Left lobe of liver (tissue), 2 donors: Measurements from ENCODE around the gene LGR5. TPM values are rescaled to one million over a fixed set of nuclear protein-coding genes. Genes with fewer than 3 reads are reported as not detected.

Source experiments
- ATAC-seq: fragments of 200-7000 bp; cut with Tn5 transposase; one replicate; pipeline ENCODE4 v1.9.1; 2020; ENCODE audit warnings: mild to moderate bottlenecking, moderate library complexity
- DNase-seq: peaks from one replicate; pipeline ENCODE4 v3.0.0-alpha.2; 2020; ENCODE audit warnings: low spot score
- total RNA-seq: library from RNA; stranded (reverse); gene quantifications from one replicate; pipeline ENCODE4 v1.2.1, GENCODE V29; 2021
- donor health status: DM: no; HTN: no; CAD: no; lungs with moderate emphysema.
- donor health status: DM: no; HTN: yes; CAD: no.

Gene LGR5
- 0.13 TPM for total RNA-seq

- DNase-seq = no peak
- peak; percentile 66 for ATAC-seq
Observed at GRCh38 chr12:71439613-71440344, at the start of gene LGR5. Gene LGR5, plus strand, starts transcription at chr12:71439798. Its CDS starts 283 bp downstream, at chr12:71440081.

GRCh38 chr12:71392521-71393145 is 47.0 kb upstream of the LGR5 start:
- no peak for DNase-seq
- peak; percentile 99 for ATAC-seq

GRCh38 chr12:71393625-71394024 is 46.0 kb upstream of the LGR5 start:
- no peak for ATAC-seq
- DNase-seq = no peak

GRCh38 chr12:71397433-71397954 is 42.1 kb upstream of the LGR5 start:
- ATAC-seq (no peak), DNase-seq (no peak)

- ATAC-seq (no peak), DNase-seq (no peak)
Observed at GRCh38 chr12:71399197-71399596, 40.4 kb upstream of the LGR5 start.

- DNase-seq = no peak
- no peak for ATAC-seq
Observed at GRCh38 chr12:71400481-71400880, 39.1 kb upstream of the LGR5 start.

- ATAC-seq (no peak), DNase-seq (no peak)
Observed at GRCh38 chr12:71405884-71406283, 33.7 kb upstream of the LGR5 start.

- no peak for DNase-seq
- no peak for ATAC-seq
Observed at GRCh38 chr12:71407732-71408131, 31.9 kb upstream of the LGR5 start.

GRCh38 chr12:71410844-71411243 is 28.8 kb upstream of the LGR5 start:
- ATAC-seq (no peak), DNase-seq (no peak)

- ATAC-seq = no peak
Observed at GRCh38 chr12:71411635-71412034, 28.0 kb upstream of the LGR5 start.

GRCh38 chr12:71415336-71416231 is 24.0 kb upstream of the LGR5 start:
- no peak for DNase-seq
- peak; percentile 90 for ATAC-seq

More at GRCh38 chr12:71411635-71412034, 28.0 kb upstream of the LGR5 start:
- DNase-seq = no peak

- no peak for DNase-seq
- no peak for ATAC-seq
Observed at GRCh38 chr12:71417181-71417580, 22.4 kb upstream of the LGR5 start.

GRCh38 chr12:71420775-71421406 is 18.7 kb upstream of the LGR5 start:
- ATAC-seq (no peak), DNase-seq (no peak)

GRCh38 chr12:71425568-71426299 is 13.9 kb upstream of the LGR5 start:
- no peak for DNase-seq
- ATAC-seq = no peak

- ATAC-seq = no peak
- no peak for DNase-seq
Observed at GRCh38 chr12:71426300-71427047, 13.1 kb upstream of the LGR5 start.

GRCh38 chr12:71430756-71431155 is 8.8 kb upstream of the LGR5 start:
- no peak for ATAC-seq
- DNase-seq = no peak

GRCh38 chr12:71431991-71432390 is 7.6 kb upstream of the LGR5 start:
- ATAC-seq (no peak), DNase-seq (no peak)

GRCh38 chr12:71432936-71433335 is 6.7 kb upstream of the LGR5 start:
- DNase-seq (no peak), ATAC-seq (no peak)

- DNase-seq (no peak), ATAC-seq (no peak)
Observed at GRCh38 chr12:71436696-71437095, 2.9 kb upstream of the LGR5 start.
